GM18873 (cell line): Measurements from ENCODE around the gene ZNF497.
"Not testable (repeated sequence)": the region's sequence is repeated elsewhere in the genome, so short reads cannot be mapped to it uniquely, and the experiment has no call there.

Experiments
- ATAC-seq: cut with Tn5 transposase; IDR thresholded peaks from one replicate; pipeline ENCODE4 v1.9.1; 2021; ENCODE audit warnings: mild to moderate bottlenecking, moderate library complexity, moderate number of reproducible peaks; ENCODE audit not compliant: unreplicated experiment, low FRiP score

Gene ZNF497

DNA sequence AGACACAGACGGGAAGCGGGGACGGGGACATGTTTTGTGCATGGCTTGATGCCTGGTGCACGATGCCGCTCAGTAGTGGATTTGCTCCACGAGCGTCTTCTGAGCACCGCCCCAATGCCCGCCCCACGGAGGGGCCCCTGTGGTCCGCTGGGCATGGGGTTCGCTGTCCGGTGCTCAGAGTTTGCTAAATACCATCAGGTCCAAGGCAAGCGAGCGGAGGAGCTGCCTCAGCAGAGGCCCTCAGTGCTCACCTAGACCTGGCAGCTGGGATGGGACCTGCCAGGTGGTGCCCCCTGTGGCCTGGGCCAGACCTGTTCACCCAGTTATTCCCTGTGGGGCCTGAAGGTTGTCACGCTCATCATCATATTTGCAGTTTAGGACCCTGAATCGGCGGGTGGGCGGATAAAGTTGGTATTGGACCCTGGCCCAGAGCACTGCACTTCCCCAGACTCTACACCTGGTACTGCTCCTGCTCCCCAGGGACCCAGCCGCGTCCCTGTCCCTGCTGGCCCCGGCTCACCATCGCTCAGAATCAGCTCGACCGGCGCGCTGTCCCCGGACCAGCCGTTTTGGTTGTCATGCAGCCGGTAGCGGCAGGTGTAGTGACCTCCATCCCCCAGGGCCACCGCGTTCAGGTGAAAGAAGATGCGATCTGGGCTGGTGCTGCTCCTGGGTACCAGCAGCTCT is 11.5 kb downstream of the ZNF497 start:
- no peak for ATAC-seq

DNA sequence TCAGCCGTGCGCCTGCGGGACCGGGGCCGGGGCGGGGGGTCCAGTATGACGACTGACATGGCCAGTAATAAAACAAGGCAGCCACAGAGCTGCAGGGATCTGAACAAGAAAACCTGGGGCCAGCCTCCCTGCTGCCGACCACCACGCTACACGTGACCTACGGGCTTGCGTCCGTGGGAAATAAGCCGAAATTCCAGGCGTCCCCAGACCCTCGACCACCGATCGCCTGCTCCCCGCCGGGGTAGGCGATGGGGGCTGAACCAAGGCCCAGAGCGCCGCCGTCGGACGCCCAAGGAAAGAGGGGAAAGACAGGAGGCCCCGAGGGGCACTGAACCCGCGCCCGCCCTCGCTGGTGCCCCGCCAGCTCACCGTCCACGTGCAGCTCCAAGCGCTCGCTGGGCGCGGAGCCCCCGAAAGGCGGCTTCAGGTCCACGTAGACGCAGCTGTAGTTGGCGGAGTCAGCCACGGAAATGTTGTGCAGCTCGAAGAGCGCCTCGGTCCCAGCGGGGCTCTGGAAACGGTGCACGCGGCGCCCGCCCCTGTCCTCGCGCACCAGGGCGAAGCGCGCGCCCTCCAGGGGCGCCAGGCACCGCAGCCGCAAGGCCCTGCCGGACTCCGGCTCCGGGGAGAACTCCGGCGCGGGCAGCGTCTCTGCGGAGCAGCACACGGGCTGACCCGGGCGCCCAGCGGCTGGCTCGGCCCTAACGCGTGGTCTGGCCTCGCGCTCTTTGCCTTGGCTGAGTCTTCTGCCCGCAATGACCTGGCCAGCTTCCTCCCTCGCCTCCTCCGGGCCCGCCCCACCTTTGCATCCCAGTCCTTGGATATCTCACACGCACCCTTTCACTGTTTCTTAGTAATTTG is 12.3 kb downstream of the ZNF497 start:
- no peak for ATAC-seq

DNA sequence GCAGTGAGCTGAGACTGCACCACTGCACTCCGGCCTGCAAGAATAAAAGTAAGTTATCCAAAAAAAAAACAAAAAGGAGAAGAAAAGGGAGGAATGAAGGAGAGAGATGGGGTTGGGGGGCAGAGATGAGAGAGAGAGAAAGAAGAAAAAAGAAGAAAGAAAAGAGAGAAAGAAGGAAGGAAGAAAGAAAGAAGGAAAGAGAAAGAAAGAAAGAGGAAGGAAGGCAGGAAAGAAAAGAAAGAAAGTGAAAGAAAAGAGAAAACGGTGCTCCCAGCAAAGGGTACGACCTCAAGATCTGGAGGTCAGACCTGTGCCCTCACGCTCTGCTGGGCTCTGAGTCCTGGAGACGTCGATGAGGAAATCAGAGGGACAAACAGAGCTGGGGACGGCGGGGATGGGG is 13.0 kb downstream of the ZNF497 start:
- ATAC-seq, result no peak

DNA sequence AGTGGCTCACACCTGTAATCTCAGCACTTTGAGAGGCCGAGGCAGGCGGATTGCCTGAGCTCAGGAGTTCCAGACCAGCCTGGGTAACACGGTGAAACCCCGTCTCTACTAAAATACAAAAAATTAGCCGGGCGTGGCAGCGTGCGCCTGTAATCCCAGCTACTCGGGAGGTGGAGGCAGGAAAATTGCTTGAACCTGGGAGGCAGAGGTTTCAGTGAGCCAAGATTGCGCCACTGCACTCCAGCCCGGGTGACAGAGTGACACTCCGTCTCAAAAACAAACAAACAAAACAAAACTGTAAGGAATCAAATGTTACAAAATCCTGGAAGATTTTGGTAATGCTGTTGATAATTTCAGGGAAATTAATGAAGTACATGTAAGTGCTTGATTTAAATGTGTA is 14.5 kb downstream of the ZNF497 start:
- ATAC-seq, result not testable (repeated sequence)

DNA sequence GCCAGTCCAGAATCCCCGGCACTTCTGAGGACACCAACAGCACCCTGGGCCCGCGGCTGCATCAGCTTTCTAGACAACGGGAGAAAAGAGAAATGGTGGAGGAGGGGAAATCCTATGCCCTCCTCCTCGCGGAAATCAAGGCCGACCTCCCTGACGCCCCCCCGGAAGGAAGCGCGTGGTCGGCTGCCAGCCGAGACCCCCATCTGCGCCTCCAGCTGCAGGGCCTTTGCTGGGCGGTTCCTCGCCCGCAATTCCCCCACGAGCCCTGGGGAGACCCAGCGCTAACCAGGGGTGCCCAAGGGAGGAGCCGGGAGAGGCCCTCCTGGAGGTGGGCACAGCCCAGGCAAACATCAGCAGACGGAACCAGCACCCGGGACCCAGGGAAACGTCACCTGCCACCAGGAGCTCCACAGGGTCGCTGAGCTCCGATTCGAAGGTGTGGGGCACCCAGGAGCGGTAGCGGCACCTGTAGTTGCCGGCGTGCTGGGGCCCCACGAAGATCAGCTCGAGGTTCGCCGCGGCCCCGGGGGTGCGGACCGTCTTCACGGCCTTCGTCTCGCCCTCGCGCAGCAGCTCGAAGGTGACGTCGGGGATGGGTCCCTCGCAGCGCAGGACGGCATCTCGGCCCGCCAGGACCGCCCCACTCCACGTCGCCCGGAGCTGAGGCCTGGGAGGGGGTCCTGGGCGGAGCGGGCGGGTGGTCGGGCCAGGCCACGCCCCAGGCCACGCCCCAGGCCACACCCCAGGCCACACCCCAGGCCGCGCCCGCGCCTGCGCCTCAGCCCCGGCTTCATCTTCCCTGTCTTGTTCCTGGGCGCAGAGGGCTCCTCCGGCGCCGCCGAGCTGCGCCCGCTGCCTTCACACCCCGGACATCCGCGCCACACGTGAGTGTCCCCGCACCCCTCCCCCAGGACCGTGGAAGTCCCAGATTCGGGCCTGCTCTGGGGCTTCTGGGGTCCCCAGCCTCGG is 15.3 kb downstream of the ZNF497 start:
- peak; percentile 70 for ATAC-seq

DNA sequence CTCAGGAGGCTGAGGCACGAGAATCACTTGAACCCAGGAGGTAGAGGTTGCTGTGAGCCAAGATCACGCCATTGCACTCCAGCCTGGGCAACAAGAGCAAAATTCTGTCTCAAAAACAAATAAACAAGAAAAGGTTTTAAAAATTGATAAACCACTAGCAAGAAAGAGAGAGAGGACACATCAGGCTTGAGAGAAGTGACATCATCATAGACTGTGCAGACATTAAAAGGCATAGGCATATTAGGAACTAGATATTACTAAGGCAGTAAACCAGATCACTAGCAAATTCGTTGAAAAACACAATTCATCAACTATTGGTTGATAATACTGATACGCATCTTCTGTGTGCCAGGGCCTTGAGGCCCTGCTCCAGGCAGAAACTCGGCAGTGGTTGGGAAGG is 17.0 kb downstream of the ZNF497 start:
- ATAC-seq, result no peak

DNA sequence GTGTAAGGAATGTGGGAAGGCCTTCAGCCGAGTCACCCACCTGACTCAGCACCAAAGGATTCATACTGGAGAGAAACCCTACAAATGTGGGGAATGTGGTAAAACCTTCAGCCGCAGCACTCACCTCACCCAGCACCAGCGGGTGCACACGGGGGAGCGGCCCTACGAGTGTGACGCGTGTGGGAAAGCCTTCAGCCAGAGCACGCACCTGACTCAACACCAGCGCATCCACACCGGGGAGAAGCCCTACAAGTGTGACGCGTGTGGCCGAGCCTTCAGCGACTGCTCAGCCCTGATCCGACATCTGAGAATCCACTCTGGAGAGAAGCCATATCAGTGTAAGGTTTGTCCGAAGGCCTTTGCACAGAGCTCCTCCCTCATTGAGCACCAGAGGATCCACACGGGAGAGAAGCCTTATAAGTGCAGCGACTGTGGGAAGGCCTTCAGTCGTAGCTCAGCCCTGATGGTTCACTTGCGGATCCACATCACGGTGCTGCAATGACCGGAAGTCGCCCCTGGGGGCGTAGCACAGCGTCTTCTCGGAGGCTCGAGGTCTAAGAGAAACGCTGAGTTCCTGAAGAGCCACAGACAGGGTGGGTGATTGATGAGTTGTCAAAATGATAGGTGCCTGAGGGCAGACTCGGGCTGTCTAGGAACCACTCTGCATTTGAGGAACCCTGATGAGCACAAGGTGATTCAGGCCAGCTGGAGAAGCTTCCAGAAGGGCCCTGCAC is 23.6 kb downstream of the ZNF497 start:
- ATAC-seq, result no peak

DNA sequence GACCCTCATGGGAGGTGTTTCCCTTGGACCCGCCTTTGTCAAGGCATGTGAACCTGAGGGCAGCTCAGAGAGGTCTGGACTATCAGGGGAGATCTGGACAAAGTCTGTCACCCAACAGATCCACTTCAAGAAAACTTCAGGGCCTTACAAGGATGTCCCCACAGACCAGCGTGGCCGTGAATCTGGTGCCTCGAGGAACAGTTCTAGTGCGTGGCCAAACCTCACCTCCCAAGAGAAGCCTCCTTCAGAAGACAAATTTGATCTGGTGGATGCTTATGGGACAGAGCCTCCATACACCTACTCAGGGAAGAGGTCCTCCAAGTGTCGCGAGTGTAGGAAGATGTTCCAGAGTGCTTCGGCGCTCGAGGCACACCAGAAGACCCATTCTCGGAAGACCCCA is 24.2 kb downstream of the ZNF497 start:
- no peak for ATAC-seq

DNA sequence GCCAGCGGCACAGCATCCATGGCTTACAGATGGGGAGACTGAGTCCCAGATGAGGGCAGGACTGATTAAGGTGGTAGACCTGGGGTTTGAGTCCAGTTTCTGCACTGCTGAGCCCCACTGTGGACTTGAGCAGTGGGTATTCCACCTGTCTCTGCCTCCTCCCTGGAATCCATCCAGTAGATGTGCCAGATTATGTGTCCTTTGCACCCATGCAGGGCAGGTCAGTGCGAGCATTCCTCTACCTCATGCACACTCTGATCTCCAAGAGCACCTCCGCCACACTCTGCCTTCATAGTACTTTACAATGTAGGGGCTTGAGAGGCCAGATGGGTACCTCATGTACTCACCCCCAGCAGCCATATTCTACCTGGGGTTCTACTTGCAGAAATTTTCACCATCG is 25.7 kb downstream of the ZNF497 start:
- ATAC-seq, result no peak

DNA sequence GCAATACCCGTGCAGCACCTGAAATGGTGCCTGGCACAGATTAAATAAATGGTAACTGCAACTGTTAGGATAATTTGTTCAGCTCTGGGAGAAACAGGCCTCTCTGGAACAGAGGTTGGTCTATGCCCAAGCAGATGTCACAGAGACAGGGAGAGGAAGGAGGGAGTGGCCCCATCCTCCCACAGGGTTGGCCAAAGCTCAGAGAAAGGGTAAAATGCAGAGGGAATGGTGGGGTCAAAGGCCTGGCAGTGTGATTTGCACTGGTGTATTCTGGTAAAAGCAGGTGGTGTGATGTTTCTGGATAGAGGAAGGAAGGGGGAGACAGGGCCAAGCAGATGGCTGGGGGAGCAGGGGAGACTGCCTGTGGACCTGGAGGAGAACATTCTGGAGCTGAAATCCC is 26.3 kb downstream of the ZNF497 start:
- ATAC-seq, result no peak

DNA sequence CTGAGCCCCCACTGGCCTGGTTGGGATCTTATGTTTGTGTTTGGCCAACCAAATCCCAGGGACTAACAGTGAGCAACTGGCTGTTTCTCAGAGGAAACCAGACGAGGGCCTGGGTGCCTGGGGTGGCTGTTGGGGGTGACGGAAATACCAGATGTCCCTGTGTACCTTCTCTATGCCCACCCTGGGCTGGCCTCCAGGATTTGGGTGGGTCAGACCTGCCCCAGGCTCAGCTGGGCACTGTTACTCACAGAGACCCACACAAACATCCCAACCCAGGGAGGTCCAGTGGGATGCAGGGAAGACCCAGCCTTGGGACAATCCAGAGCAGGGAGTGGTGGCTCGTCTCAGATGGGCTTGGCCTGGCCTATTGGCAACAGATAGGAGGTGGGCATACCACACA is 26.9 kb downstream of the ZNF497 start:
- ATAC-seq, result no peak

DNA sequence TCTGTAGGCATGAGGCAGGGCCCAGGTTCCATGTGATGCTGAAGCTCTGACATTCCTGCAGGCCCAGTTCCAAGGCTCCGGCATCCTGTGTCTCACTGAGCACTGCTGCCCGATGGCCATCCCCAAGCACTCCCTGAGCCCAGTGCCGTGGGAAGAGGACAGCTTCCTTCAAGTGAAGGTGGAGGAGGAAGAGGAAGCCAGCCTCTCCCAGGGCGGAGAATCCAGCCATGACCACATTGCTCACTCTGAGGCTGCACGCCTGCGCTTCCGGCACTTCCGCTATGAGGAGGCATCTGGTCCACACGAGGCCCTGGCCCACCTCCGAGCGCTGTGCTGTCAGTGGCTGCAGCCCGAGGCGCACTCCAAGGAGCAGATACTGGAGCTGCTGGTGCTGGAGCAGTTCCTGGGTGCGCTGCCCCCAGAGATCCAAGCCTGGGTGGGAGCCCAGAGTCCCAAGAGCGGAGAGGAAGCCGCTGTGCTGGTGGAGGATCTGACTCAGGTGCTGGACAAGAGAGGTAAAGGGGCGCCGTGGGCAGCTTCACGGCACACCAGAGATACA is 27.8 kb downstream of the ZNF497 start:
- no peak for ATAC-seq

DNA sequence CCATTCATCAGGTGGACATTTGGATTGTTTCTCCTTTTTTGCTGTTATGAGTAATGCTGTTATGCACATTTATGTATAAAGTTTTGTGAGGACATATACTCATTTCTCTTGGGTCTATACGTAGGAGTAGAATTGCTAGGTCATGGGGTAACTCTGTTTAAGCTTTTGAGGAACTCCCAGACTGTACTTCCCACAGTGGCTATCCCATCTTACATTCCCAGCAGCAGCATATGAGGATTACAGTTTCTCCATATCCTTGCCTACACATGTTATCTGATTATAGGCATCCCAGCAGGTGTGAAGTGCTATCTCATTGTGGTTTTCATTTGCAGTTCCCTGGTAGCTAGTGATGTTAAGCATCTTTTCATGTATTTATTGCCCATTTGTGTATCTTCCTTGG is 29.9 kb downstream of the ZNF497 start:
- ATAC-seq, result no peak

DNA sequence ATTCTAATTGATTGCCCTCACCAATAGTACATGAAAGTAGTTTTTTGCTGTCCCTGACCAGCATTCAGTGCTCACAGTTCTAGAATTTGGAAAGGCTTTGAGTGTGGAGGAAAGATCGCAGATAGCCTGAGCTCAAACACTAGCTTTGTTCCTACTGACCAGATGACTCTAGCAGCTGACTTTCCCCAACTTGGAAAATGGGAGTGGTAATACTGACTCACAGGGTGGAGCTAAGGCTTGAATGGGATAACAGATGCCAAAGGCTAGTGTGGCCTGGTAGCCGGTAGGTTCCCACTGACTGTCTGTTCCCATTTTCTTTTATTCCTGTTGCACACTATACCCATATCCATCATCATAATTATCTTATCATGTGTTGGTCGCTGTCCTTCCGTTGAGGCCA is 32.1 kb downstream of the ZNF497 start:
- ATAC-seq, result no peak

DNA sequence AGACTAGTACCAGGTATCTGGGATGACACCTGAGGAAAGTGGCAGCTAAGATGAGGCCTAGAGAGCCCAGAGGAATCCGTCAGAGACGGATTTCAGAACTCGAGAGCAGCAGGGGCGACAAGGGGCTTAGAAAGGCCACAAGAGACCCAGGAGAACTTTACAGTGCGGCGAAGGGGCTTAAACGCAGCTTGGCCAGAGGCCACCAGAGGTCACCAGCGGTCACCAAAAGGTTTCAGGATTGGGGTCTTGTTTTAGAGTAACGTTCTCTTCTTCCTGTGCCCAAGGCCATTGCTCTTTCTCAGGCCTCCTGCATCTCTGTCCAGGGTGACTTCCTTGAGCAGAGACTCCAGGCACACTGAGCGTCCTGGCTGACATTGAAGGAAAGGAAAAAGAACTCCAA is 33.6 kb downstream of the ZNF497 start:
- no peak for ATAC-seq

DNA sequence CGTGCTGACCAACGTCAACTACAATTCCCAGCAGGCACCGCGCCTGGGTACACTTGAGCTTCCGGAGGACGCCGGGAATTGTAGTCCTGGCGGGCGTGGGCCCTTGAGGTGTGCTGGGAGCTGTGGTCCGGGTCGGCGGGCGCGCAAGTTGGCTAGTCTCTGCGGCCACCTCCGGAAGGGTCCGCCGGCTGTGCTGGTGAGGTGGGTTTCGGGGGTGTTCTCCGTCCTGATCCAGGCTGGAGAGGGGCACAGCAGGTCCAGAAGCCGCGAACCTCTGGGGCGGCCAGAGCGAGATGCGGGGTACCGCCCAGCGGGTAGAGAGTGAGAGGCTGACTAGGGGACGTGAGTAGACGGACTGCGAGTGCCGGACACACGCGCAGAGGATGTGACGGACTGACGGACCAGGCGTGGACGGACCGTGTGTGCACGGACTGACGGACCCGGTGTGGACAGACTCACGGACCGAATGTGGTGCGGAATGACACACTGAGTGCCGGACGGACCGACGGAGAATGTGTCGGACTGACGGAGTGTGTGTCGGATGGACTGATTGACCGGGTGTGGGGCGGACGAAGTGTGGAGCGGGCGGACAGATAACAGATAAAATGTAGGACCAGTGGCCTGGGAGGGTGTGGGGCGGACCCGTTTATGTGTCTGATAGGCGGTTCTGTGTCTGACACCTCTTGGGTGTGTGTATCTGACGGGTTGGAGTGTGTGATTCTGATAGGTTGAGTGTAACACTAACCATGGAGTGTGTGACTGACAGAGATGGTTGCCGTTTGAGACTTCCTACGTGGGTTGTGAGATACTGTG is 35.4 kb downstream of the ZNF497 start, which contains the start of gene ZSCAN22:
Gene ZSCAN22 (plus strand): TSS at position 81 of the 813 bp plus-strand sequence. CDS start 7,809 bp downstream, outside the sequence.
- peak; percentile 50 for ATAC-seq

DNA sequence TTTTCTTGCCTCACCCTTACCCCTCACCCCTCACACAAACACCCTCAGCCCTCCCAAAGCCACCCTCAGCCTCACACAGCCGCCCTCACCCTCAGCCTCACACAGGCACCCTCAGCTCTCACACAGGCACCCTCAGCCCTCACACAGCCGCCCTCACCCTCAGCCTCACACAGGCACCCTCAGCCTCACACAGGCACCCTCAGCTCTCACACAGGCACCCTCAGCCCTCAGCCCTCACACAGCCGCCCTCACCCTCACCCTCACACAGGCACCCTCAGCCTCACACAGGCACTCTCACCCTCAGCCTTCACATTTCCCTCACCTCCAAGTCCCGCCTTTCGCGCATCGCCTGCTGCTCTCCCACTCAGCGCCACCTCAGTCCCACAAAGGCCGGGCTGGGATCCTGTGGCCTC is 36.0 kb downstream of the ZNF497 start:
- no peak for ATAC-seq

DNA sequence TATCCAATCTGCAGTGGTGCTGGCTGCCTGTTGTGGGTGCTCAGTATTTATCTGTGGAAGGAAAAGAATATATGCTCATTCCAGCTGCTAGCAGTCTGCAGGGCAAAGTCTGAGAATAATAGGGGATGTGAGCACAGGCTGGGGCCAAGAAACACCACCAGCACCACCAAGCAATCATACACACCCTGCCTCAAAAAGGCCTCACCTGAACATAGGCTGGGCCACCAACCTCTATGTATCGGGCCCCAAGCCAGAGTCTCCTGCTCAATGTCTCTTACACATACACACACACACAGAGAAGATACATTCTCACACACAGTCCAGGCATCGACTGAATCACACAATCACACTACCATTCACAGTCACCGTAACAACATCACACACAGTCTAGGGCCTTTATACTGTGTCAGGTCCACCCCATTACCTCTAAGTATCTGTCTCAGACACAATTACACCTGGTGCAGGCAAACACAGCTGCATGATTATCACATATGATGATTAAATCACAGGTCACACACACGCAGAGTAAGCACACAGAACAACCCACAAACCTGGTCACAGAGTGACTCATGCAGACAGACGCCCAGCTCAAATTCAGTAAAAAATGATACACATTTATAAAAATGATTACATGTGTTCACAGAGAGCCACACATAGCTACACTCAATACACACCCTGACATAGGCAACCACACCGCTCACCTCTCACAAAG is 37.1 kb downstream of the ZNF497 start:
- no peak for ATAC-seq
